HL-60 (cell line): Measurements from ENCODE around the gene NFATC2IP.

Source experiments
- CTCF ChIP-seq: IDR thresholded peaks from one replicate; pipeline ENCODE4 v1.5.1; 2011; ENCODE audit warnings: low read length, control low read depth, inconsistent platforms; ENCODE audit not compliant: insufficient read depth
- GABPA ChIP-seq: IDR thresholded peaks from 2 replicates; pipeline ENCODE4 v1.6.1; 2012; ENCODE audit warnings: low read depth
- POLR2AphosphoS5 ChIP-seq: IDR thresholded peaks from 2 replicates; pipeline ENCODE4 v1.6.1; 2012; ENCODE audit warnings: low read depth
- REST ChIP-seq: IDR thresholded peaks from 2 replicates; pipeline ENCODE4 v1.6.1; 2012; ENCODE audit warnings: low read depth; ENCODE audit not compliant: insufficient replicate concordance
- SPI1 ChIP-seq: IDR thresholded peaks from 2 replicates; pipeline ENCODE4 v1.6.1; 2012; ENCODE audit warnings: low read depth, mild to moderate bottlenecking, borderline replicate concordance

- TF ChIP-seq CTCF: no peak
- no peak for TF ChIP-seq POLR2AphosphoS5
- no peak for TF ChIP-seq SPI1
- no peak for TF ChIP-seq GABPA
- no peak for TF ChIP-seq REST
These were observed 33.4 kb downstream of the NFATC2IP start for GRCh38 chr16:28984091-28984490.
